ENCODE measurements around the gene UIMC1. TPM values are rescaled to one million over a fixed set of nuclear protein-coding genes. Genes with fewer than 3 reads are reported as not detected.

The UIMC1 gene
- total RNA-seq, 1 donor from 2014 or later, result 45.2 TPM

DNA sequence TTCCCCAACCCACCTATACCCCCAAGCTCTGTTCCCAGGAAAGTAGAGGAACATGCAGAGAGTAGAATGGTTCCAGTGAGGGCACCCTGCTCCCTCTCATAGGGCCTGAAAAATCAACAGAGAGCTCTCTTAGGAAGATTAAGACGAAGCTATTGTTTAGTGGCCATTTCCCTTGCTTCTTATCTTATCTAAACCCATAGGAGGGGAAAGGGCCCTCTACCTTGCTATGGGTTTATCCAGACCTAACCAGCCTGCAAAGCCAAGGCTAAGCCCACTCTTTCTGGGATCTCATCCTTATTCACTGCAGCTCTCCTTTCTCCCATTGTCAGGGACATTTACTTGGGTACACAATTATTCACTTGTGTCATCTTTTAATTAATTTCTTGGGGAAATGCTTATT, 68.1 kb downstream of the UIMC1 start:
- TF ChIP-seq, protein P1, sequence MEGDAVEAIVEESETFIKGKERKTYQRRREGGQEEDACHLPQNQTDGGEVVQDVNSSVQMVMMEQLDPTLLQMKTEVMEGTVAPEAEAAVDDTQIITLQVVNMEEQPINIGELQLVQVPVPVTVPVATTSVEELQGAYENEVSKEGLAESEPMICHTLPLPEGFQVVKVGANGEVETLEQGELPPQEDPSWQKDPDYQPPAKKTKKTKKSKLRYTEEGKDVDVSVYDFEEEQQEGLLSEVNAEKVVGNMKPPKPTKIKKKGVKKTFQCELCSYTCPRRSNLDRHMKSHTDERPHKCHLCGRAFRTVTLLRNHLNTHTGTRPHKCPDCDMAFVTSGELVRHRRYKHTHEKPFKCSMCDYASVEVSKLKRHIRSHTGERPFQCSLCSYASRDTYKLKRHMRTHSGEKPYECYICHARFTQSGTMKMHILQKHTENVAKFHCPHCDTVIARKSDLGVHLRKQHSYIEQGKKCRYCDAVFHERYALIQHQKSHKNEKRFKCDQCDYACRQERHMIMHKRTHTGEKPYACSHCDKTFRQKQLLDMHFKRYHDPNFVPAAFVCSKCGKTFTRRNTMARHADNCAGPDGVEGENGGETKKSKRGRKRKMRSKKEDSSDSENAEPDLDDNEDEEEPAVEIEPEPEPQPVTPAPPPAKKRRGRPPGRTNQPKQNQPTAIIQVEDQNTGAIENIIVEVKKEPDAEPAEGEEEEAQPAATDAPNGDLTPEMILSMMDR (IDR thresholded peaks at IDR 0.05; ENCODE audit: unreplicated experiment), result no peak
- H3K36me3 Mint-ChIP-seq, result peaks cover 15% of the 10 kb centered on the region
- H3K4me1 Mint-ChIP-seq, result no peaks in the 10 kb centered on the region
- DNase-seq (ENCODE audit: low spot score in 2 of 2, unreplicated experiment in 2 of 2), result no peak
- H3K27me3 Mint-ChIP-seq (ENCODE audit: low read depth), result no peaks in the 10 kb centered on the region
- H3K27ac Mint-ChIP-seq, result no peak overlapping the region
- H3K9me3 Mint-ChIP-seq, result no peaks in the 10 kb centered on the region
- H3K4me3 Mint-ChIP-seq, result no peak overlapping the region

DNA sequence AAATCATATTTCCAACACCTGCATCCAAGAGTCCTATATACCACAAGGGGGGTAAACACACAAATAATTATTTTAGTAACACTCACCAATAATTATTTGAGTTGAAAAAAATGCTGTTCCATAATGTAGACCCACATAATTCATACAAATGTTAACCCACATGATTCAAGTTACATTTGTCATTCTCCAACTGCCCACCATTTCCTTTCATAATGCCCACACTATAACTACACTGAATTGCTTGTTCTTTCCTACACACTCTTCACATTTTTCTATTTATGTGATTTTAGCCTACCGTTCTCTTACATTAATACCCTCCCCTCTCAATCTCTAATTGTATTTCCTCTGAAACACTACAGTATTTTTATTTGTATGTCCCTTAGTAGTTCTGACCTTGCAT, 71.6 kb downstream of the UIMC1 start:
- Mint-ChIP-seq H3K27ac (no peak overlapping the region), H3K4me1 (no peaks in the 10 kb centered on the region), H3K9me3 (no peaks in the 10 kb centered on the region), H3K36me3 (peaks cover 19% of the 10 kb centered on the region), H3K27me3 (ENCODE audit: low read depth) (no peaks in the 10 kb centered on the region), H3K4me3 (no peak overlapping the region)
- no peak for DNase-seq (ENCODE audit: low spot score in 2 of 2, unreplicated experiment in 2 of 2)
- TF ChIP-seq, protein P1 (IDR thresholded peaks at IDR 0.05; ENCODE audit: unreplicated experiment), result no peak

DNA sequence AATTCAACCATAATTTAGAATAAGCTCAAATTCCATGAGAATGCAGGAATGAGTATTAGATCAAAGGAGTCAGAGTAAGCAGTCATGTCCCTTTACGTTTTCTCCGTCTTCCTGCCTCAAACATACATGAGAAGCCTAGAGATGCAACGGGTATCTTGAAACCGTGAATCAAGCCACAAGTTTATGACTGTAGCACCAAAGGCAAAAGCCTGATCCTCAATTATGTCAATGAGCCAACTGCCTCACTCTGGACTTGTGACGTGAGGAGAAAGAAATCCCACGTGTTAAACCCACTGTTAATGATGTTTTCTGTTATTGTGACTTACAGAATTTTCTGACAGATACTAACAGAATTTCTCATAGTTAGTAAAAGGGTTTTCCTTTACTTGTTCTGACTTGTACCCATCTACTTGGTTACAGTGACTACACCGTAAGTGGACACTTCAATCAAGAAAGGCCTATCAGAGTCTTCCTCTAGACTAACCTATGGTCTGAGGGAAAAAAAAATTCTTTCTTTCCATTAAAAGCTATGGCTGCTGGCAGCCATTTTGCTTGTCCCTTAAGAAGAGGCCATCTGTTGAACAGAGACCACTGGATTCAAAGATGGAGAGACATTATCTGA, 72.2 kb downstream of the UIMC1 start:
- Mint-ChIP-seq H3K36me3 (peaks cover 21% of the 10 kb centered on the region), H3K27me3 (ENCODE audit: low read depth) (no peaks in the 10 kb centered on the region), H3K4me1 (no peaks in the 10 kb centered on the region), H3K27ac (no peak overlapping the region), H3K4me3 (no peak overlapping the region), H3K9me3 (no peaks in the 10 kb centered on the region)
- no peak for DNase-seq (ENCODE audit: low spot score in 2 of 2, unreplicated experiment in 2 of 2)
- TF ChIP-seq, protein P1 (IDR thresholded peaks at IDR 0.05; ENCODE audit: unreplicated experiment), result no peak

DNA sequence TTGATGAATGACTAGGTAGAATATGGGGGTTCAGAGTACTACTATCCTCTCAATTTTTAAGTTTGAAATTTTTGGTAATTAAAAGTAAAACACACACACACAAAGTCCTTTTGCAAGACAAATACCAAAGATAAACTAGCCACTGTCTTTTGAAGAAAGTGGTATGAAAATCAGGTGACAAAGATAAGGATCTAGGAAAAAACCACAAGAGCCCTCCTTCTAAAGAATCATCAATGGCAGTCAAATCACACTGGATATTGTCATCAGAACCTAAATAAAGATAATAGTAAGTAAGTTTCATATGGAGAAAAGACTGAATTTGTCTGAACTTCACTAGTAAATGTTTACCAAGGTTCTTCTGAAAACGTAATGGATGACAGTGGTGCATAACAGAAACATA, 76.9 kb downstream of the UIMC1 start:
- no peaks in the 10 kb centered on the region for H3K27me3 Mint-ChIP-seq (ENCODE audit: low read depth)
- TF ChIP-seq, protein P1 (IDR thresholded peaks at IDR 0.05; ENCODE audit: unreplicated experiment), result no peak
- no peaks in the 10 kb centered on the region for H3K9me3 Mint-ChIP-seq
- H3K4me3 Mint-ChIP-seq, result no peak overlapping the region
- no peaks in the 10 kb centered on the region for H3K4me1 Mint-ChIP-seq
- peaks cover 23% of the 10 kb centered on the region for H3K36me3 Mint-ChIP-seq
- DNase-seq (ENCODE audit: low spot score in 2 of 2, unreplicated experiment in 2 of 2), result no peak
- H3K27ac Mint-ChIP-seq, result no peak overlapping the region

DNA sequence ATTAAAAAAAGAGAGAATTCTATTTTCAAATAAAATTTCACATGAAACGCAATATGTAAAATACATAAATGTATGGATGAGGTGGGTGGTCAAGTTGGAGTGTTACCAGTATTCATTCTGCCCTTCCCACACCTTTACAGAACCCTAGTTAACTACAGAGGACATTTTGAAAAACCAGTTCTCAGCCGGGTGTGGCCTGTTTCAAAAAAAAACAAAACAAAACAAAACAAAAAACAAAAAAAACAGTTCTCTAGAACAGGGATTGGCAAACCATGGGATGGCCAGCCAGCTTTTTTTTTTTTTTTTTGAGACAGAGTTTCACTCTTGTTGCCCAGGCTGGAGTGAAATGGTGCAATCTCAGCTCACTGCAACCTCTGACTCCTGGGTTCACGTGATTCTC, 79.0 kb downstream of the UIMC1 start:
- no peak for DNase-seq (ENCODE audit: low spot score in 2 of 2, unreplicated experiment in 2 of 2)
- no peaks in the 10 kb centered on the region for H3K9me3 Mint-ChIP-seq
- H3K36me3 Mint-ChIP-seq, result peaks cover 27% of the 10 kb centered on the region

More for the DNA sequence above, 79.0 kb downstream of the UIMC1 start:
- TF ChIP-seq, protein P1 (IDR thresholded peaks at IDR 0.05; ENCODE audit: unreplicated experiment), result no peak
- H3K27me3 Mint-ChIP-seq (ENCODE audit: low read depth), result no peaks in the 10 kb centered on the region
- no peaks in the 10 kb centered on the region for H3K4me1 Mint-ChIP-seq
- H3K4me3 Mint-ChIP-seq, result no peak overlapping the region
- no peak overlapping the region for H3K27ac Mint-ChIP-seq
